ENCODE results near the gene VWA5B2. TPM values are rescaled to one million over a fixed set of nuclear protein-coding genes. Genes with fewer than 3 reads are reported as not detected.

Gene VWA5B2
- total and polyA plus RNA-seq, 2 of the 13 experiments (the other 11 are each of a cell fraction or from before 2014, with no cell fraction given), result 0.03 to 0.04 TPM

GRCh38 chr3:184185461-184186183 is 43.8 kb upstream of the VWA5B2 start (continued):
- TF ChIP-seq ZBTB33 (CRISPR knock-in tag; IDR thresholded peaks at IDR 0.05) (peak; percentile 73), HNRNPH1 (optimal IDR thresholded peaks at IDR 0.05; ENCODE audit: low read depth, low read length) (peak; percentile 70), TFE3 (CRISPR knock-in tag; IDR thresholded peaks at IDR 0.05) (peak; percentile 56), ZNF607 (CRISPR knock-in tag; IDR thresholded peaks at IDR 0.05; ENCODE audit: borderline replicate concordance) (peak; percentile 89; the same call in 1 of the 2 replicates), DNMT3B (CRISPR knock-in tag; conservative IDR thresholded peaks at IDR 0.05) (no peak), KDM3A (CRISPR knock-in tag; IDR thresholded peaks at IDR 0.05; ENCODE audit: low read depth) (0 out of 2 replicates have a peak, but pooled peaks have one; percentile 36), ZBED4 (CRISPR knock-in tag; IDR thresholded peaks at IDR 0.05; ENCODE audit: borderline replicate concordance) (peak; percentile 42; the same call in 1 of the 2 replicates), BCL6 (CRISPR knock-in tag; IDR thresholded peaks at IDR 0.05) (peak; percentile 42; the same call in 1 of the 2 replicates), ZFP1 (CRISPR knock-in tag; IDR thresholded peaks at IDR 0.05) (no peak), HDAC1 (CRISPR knock-in tag; IDR thresholded peaks at IDR 0.05) (peak; percentile 8; the same call in 1 of the 2 replicates), ZNF143 (CRISPR knock-in tag; IDR thresholded peaks at IDR 0.05) (peak; percentile 87), ZNF839 (CRISPR knock-in tag; IDR thresholded peaks at IDR 0.05; ENCODE audit: borderline replicate concordance) (no peak), ZNF451 (CRISPR knock-in tag; IDR thresholded peaks at IDR 0.05) (peak; percentile 64; the same call in 1 of the 2 replicates)
- TF ChIP-seq, protein P1, sequence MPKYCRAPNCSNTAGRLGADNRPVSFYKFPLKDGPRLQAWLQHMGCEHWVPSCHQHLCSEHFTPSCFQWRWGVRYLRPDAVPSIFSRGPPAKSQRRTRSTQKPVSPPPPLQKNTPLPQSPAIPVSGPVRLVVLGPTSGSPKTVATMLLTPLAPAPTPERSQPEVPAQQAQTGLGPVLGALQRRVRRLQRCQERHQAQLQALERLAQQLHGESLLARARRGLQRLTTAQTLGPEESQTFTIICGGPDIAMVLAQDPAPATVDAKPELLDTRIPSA (CRISPR knock-in tag; IDR thresholded peaks at IDR 0.05; ENCODE audit: borderline replicate concordance), result no peak; the same call in 1 of the 2 replicates
- TF ChIP-seq, protein P2, sequence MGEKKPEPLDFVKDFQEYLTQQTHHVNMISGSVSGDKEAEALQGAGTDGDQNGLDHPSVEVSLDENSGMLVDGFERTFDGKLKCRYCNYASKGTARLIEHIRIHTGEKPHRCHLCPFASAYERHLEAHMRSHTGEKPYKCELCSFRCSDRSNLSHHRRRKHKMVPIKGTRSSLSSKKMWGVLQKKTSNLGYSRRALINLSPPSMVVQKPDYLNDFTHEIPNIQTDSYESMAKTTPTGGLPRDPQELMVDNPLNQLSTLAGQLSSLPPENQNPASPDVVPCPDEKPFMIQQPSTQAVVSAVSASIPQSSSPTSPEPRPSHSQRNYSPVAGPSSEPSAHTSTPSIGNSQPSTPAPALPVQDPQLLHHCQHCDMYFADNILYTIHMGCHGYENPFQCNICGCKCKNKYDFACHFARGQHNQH (CRISPR knock-in tag; IDR thresholded peaks at IDR 0.05), result peak; percentile 70

Data from HepG2 (cell line).